Measurements from ENCODE around the gene DSCAML1.

The DSCAML1 gene

DNA sequence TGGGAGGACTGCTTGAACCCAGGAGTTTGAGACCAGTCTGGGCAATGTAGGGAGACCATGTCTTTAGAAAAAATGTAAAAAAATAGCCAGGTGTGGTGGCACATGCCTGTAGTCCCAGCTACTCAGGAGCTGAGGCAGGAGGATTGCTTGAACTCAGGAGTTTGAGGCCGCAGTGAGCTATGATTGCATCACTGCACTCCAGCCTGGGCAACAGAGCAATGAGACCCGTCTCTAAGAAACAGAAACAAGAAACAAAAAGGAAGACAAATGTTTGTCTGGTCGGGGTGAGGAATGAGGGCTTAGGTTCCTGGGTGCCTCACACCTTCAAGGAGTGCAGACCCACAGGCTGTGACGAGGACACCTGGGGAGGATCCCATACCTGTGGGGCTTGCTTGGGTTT, 277.4 kb downstream of the DSCAML1 start:
- TF ChIP-seq, protein P1, sequence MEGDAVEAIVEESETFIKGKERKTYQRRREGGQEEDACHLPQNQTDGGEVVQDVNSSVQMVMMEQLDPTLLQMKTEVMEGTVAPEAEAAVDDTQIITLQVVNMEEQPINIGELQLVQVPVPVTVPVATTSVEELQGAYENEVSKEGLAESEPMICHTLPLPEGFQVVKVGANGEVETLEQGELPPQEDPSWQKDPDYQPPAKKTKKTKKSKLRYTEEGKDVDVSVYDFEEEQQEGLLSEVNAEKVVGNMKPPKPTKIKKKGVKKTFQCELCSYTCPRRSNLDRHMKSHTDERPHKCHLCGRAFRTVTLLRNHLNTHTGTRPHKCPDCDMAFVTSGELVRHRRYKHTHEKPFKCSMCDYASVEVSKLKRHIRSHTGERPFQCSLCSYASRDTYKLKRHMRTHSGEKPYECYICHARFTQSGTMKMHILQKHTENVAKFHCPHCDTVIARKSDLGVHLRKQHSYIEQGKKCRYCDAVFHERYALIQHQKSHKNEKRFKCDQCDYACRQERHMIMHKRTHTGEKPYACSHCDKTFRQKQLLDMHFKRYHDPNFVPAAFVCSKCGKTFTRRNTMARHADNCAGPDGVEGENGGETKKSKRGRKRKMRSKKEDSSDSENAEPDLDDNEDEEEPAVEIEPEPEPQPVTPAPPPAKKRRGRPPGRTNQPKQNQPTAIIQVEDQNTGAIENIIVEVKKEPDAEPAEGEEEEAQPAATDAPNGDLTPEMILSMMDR (IDR thresholded peaks at IDR 0.05; ENCODE audit: low read length, missing control alignments) = no peak
- DNase-seq (ENCODE audit: low read depth) = no peak

DNA sequence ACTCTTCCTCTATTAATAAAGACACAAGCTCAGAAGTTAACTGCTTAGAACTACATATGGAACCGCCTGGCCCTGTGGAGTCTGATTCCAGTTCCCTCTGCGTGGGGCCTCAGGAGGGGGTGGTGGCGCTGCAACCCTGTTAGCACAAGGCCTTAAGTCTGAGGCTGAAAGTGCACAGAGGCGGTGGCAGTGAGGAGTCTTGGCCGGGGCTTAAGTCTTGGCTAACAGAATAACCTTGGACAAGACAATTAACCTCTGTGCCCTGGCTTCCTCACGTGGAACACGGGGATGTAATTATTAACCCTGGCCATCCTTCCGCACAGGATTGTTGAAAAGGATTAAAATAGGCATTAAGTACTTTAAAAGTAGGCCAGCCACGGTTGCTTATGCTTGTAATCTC, 277.8 kb downstream of the DSCAML1 start:
- TF ChIP-seq, protein P1 (IDR thresholded peaks at IDR 0.05; ENCODE audit: low read length, missing control alignments) = no peak
- no peak for DNase-seq (ENCODE audit: low read depth)
- H3K4me3 ChIP-seq (replicated peaks; ENCODE audit: low read depth, low read length) = no peak overlapping the region

More for the DNA sequence above, 277.4 kb downstream of the DSCAML1 start:
- H3K4me3 ChIP-seq (replicated peaks; ENCODE audit: low read depth, low read length) = no peak overlapping the region

DNA sequence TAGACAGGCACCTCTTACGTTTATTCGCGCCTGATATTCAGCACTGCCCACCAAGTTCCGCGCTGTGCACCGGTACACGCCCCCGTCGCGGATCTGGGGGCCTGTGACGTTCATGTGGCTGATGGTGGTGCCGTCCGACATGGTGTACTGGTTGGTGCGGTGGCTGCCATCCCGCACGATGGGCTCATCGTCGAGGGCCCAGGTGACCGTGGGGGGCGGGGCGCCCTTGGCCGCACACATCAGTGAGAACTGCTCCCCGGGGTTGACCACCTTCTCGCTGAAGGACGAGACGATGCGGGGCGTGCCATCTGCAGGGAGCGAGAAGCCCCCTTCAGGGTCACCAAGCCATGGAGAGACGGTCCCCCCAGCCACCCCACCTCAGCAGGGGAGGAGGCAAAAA, 278.6 kb downstream of the DSCAML1 start:
- TF ChIP-seq, protein P1 (IDR thresholded peaks at IDR 0.05; ENCODE audit: low read length, missing control alignments) = no peak
- no peak for DNase-seq (ENCODE audit: low read depth)
- no peak overlapping the region for H3K4me3 ChIP-seq (replicated peaks; ENCODE audit: low read depth, low read length)

DNA sequence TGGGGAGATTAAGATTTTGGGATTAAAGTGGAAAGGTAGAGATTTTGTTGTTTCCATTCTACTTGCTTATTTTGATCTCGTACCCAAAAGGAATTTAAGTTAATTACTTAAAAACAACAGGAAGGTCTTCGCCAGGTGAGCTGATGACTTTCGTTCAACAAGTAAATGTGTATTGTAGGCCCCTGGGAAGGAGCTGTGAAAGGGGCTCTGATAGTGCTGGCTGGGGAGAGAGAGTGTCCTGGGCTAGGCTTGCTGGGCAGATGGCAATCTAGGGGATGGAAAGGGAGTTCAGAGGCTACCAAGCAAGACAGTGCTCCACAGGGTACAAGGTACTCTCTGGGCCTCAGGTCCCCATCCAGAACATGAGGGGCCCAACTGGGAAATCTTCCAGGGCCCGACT, 279.9 kb downstream of the DSCAML1 start:
- H3K4me3 ChIP-seq (replicated peaks; ENCODE audit: low read depth, low read length) = no peak overlapping the region
- TF ChIP-seq, protein P1 (IDR thresholded peaks at IDR 0.05; ENCODE audit: low read length, missing control alignments) = no peak
- no peak for DNase-seq (ENCODE audit: low read depth)

DNA sequence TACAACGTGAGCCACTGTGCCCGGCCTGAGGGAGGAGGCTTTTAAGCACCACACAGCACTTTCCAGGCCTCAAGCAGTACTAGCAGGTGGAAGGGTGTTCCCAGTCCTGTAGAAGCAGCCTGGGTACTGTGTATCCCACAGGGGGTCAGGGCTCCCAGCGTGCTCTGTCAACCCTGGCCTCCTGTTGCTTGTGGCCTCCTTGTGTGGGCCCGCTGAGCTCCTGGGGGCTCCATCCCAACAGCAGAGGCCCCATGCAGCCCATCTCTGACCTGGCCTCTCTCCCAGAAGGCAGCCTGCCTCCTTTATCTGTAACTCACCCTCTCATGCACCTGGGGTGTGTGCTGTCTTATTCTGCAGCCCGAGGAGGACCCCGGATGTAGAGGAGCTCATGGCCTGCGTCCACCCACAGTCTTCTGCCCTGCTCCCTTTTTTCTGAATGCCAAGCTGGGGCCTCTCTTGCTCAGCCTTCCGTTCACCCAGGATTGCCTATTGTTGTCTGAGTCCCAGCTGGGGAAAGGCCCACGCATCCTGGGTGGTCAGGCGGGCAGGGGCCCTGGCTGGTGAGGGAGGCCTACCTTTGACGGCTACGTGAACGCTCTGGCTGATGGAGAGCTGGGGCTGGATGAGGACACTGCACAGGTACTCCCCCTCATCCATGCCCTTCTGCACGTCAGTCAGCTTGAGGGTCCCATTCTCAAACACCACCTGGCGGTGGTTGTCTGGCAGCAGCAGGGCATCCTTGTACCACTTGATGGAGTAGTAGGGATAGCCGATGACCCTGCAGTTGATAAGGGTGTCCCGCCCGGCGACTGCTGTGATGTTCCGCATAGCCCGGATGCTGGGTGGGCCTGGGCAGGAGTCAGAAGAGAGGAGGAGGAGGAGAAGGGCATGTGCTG, 280.9 kb downstream of the DSCAML1 start:
- no peak overlapping the region for H3K4me3 ChIP-seq (replicated peaks; ENCODE audit: low read depth, low read length)
- DNase-seq (ENCODE audit: low read depth) = no peak
- TF ChIP-seq, protein P1 (IDR thresholded peaks at IDR 0.05; ENCODE audit: low read length, missing control alignments) = no peak

DNA sequence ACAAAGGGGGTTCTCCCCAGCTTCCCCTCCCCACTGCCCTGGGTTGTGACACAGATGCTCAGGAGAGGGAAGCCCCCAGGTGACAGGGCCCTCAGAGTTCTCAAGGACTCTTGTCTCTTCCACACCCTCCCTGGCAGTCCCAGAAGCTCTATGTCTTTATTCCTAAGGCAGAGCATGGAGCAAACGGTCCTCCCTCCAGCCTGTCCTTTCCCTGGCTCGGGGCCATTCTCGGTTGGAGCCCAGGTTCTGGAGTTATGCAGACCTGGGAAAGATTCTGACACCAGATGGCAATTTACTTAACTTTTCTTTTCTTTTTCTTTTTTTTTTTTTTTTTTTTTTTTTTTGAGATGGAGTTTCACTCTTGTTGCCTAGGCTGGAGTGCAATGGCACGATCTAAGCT, 282.8 kb downstream of the DSCAML1 start:
- TF ChIP-seq, protein P1 (IDR thresholded peaks at IDR 0.05; ENCODE audit: low read length, missing control alignments) = no peak
- no peak for DNase-seq (ENCODE audit: low read depth)
- no peak overlapping the region for H3K4me3 ChIP-seq (replicated peaks; ENCODE audit: low read depth, low read length)

DNA sequence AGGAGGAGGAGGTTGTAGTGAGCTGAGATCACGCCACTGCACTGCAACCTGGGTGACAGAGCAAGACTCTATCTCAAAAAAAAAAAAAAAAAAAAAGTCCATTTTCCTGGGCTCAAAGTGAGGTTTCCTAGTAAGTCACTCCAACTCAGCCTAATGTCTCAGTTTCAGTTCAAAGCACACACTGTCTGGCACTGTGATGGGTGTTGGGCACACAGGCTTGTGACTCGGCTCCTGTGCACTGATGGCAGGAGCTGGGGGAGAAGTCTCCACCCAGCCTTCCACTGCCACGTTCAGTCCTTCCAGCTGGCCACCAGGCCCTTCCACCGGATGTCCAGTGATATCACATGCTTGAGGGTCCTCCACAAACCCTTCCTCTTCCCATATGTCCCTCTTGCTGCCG, 283.4 kb downstream of the DSCAML1 start:
- TF ChIP-seq, protein P1 (IDR thresholded peaks at IDR 0.05; ENCODE audit: low read length, missing control alignments) = no peak
- no peak for DNase-seq (ENCODE audit: low read depth)
- no peak overlapping the region for H3K4me3 ChIP-seq (replicated peaks; ENCODE audit: low read depth, low read length)
